H1 (cell line): ENCODE measurements around the gene EXTL1. TPM values are rescaled to one million over a fixed set of nuclear protein-coding genes. Genes with fewer than 3 reads are reported as not detected.

Source experiments
- CTCF ChIA-PET: fragments of 300-600 bp; sonication (Branson Sonifier 250); formaldehyde crosslinking; loops from one replicate; lab custom pipeline; 2021; ENCODE audit not compliant: partially characterized antibody; lab: Charles Lee
- POLR2A ChIA-PET: fragments of 300-600 bp; sonication (Branson Sonifier 250); formaldehyde crosslinking; loops from one replicate; lab custom pipeline; 2021; ENCODE audit warnings: inconsistent platforms; ENCODE audit not compliant: partially characterized antibody; lab: Charles Lee
- DNase-seq, 2 experiments: peaks; one replicate each; pipeline versions ENCODE4 v3.0.0 to v3.0.0-alpha.2; 2010 to 2022; ENCODE audit warnings: low spot score in 2 of 2, low read depth in 1 of 2, mixed read lengths in 1 of 2
- FAIRE-seq: peaks from 2 replicates; lab custom pipeline; 2011; peaks lifted over from hg19 to GRCh38; lab: Jason Lieb, UNC
- H2AFZ ChIP-seq: 2 replicates; pipeline ENCODE4 v1.8.1; 2012; ENCODE audit warnings: low read length, inconsistent platforms
- H2AK5ac ChIP-seq: 2 replicates; pipeline ENCODE4 v1.6.1; 2013; ENCODE audit warnings: low read depth, low read length
- H2BK120ac ChIP-seq: replicated peaks from 2 replicates; pipeline ENCODE3; 2013; ENCODE audit warnings: low read depth, low read length, inconsistent platforms
- H2BK12ac ChIP-seq: 2 replicates; pipeline ENCODE4 v1.6.1; 2013; ENCODE audit warnings: low read depth, low read length
- H2BK15ac ChIP-seq: 2 replicates; pipeline ENCODE4 v1.6.1; 2013; ENCODE audit warnings: low read length
- H2BK20ac ChIP-seq: 2 replicates; pipeline ENCODE4 v1.6.1; 2013; ENCODE audit warnings: low read length
- H2BK5ac ChIP-seq: 2 replicates; pipeline ENCODE4 v1.6.1; 2013; ENCODE audit warnings: low read depth, low read length
- H3K14ac ChIP-seq: 2 replicates; pipeline ENCODE4 v1.6.1; 2013; ENCODE audit warnings: inconsistent platforms; ENCODE audit not compliant: insufficient read length
- H3K18ac ChIP-seq: 2 replicates; pipeline ENCODE4 v1.6.1; 2013; ENCODE audit warnings: low read length; ENCODE audit errors: extremely low read depth
- H3K23ac ChIP-seq: 2 replicates; pipeline ENCODE4 v1.6.1; 2013; ENCODE audit warnings: inconsistent platforms; ENCODE audit not compliant: insufficient read length
- H3K23me2 ChIP-seq: 2 replicates; pipeline ENCODE4 v1.6.1; 2013; ENCODE audit warnings: low read depth, low read length
- H3K27ac ChIP-seq: 2 replicates; pipeline ENCODE4 v1.6.1; 2011; ENCODE audit warnings: low read depth, low read length, inconsistent platforms
- H3K27me3 ChIP-seq, 4 experiments: replicated peaks in 1 of 4; 1 replicate in 1 of 4; 2 replicates in 3 of 4; pipeline versions ENCODE4 v1.6.1 to v1.8.1; 2011 to 2013; ENCODE audit warnings: low read length in 3 of 4, mild to moderate bottlenecking in 3 of 4, inconsistent platforms in 2 of 4, mixed read lengths in 2 of 4, moderate library complexity in 1 of 4; ENCODE audit not compliant: control insufficient read depth in 3 of 4, insufficient read depth in 3 of 4; ENCODE audit errors: extremely low read depth in 1 of 4
- H3K36me3 ChIP-seq, 4 experiments: 2 replicates each; pipeline versions ENCODE4 v1.6.1 to v1.8.1; 2011 to 2013; ENCODE audit warnings: mild to moderate bottlenecking in 4 of 4, low read length in 3 of 4, moderate library complexity in 2 of 4, control low read depth in 1 of 4, inconsistent platforms in 1 of 4; ENCODE audit not compliant: insufficient read depth in 4 of 4, control insufficient read depth in 2 of 4
- H3K4ac ChIP-seq: replicated peaks from 2 replicates; pipeline ENCODE3; 2013; ENCODE audit warnings: low read length, low read depth, mixed read lengths, inconsistent platforms; ENCODE audit not compliant: insufficient read length
- H3K4me1 ChIP-seq, 4 experiments: replicated peaks in 1 of 4; 1 replicate in 1 of 4; 2 replicates in 3 of 4; pipeline versions ENCODE4 v1.6.1 to v1.8.1; 2011 to 2013; ENCODE audit warnings: low read length in 3 of 4, inconsistent platforms in 2 of 4, mixed read lengths in 1 of 4; ENCODE audit not compliant: insufficient read depth in 4 of 4, control insufficient read depth in 3 of 4
- H3K4me2 ChIP-seq, 2 experiments: 2 replicates each; pipeline versions ENCODE4 v1.6.1 to v1.8.1; 2011 to 2013; ENCODE audit warnings: low read depth in 2 of 2, low read length in 2 of 2, control low read depth in 1 of 2, inconsistent platforms in 1 of 2, mild to moderate bottlenecking in 1 of 2; ENCODE audit not compliant: insufficient read depth in 1 of 2
- H3K4me3 ChIP-seq, 4 experiments: fragments of 200-600, 300-600 bp in 1 of 4; sonication (generic), shearing (Covaris generic), sonication (Bioruptor Twin) in 1 of 4; 2 replicates each; pipeline versions ENCODE4 v1.5.1 to v1.8.1; 2011 to 2016; ENCODE audit warnings: low read length in 4 of 4, low read depth in 3 of 4, control low read depth in 2 of 4, inconsistent platforms in 2 of 4, mild to moderate bottlenecking in 2 of 4, mixed read lengths in 1 of 4, moderate library complexity in 1 of 4; ENCODE audit not compliant: insufficient read depth in 2 of 4; ENCODE audit errors: extremely low read depth in 1 of 4
- H3K56ac ChIP-seq: replicated peaks from 2 replicates; pipeline ENCODE3; 2013; ENCODE audit warnings: low read depth, mild to moderate bottlenecking, mixed read lengths, low read length, inconsistent platforms; ENCODE audit not compliant: insufficient read length
- H3K79me1 ChIP-seq: 2 replicates; pipeline ENCODE4 v1.6.1; 2013; ENCODE audit warnings: low read depth, low read length, control low read depth
- H3K79me2 ChIP-seq, 2 experiments: 2 replicates each; pipeline versions ENCODE4 v1.6.1 to v1.8.1; 2012 to 2013; ENCODE audit warnings: low read length in 2 of 2, mild to moderate bottlenecking in 2 of 2, inconsistent platforms in 1 of 2; ENCODE audit not compliant: insufficient read depth in 2 of 2, control insufficient read depth in 1 of 2
- H3K9ac ChIP-seq, 4 experiments: replicated peaks in 1 of 4; 1 replicate in 1 of 4; 2 replicates in 3 of 4; pipeline versions ENCODE4 v1.6.1 to v1.8.1; 2011 to 2013; ENCODE audit warnings: low read depth in 3 of 4, low read length in 3 of 4, control low read depth in 2 of 4, mild to moderate bottlenecking in 2 of 4, moderate library complexity in 2 of 4, inconsistent platforms in 1 of 4; ENCODE audit errors: extremely low read depth in 1 of 4
- H3K9me3 ChIP-seq, 2 experiments: 2 replicates each; pipeline versions ENCODE4 v1.6.1 to v1.8.1; 2012 to 2013; ENCODE audit warnings: mild to moderate bottlenecking in 2 of 2, moderate library complexity in 2 of 2, control low read depth in 1 of 2, inconsistent platforms in 1 of 2, low read depth in 1 of 2, low read length in 1 of 2, mixed read lengths in 1 of 2; ENCODE audit not compliant: insufficient read depth in 2 of 2
- H4K20me1 ChIP-seq, 2 experiments: replicated peaks in 1 of 2; 2 replicates each; pipeline versions ENCODE3 to v1.8.1; 2011 to 2013; ENCODE audit warnings: inconsistent platforms in 2 of 2, low read length in 2 of 2, mild to moderate bottlenecking in 1 of 2; ENCODE audit not compliant: insufficient read depth in 2 of 2, control insufficient read depth in 1 of 2
- H4K5ac ChIP-seq: 2 replicates; pipeline ENCODE4 v1.6.1; 2013; ENCODE audit warnings: low read length, low read depth, mixed read lengths, inconsistent platforms; ENCODE audit not compliant: insufficient read length
- H4K8ac ChIP-seq: 2 replicates; pipeline ENCODE4 v1.8.0; 2013; ENCODE audit warnings: mild to moderate bottlenecking, moderate library complexity, low read length, inconsistent platforms; ENCODE audit not compliant: insufficient read depth; ENCODE audit errors: extremely low read depth
- H4K91ac ChIP-seq: replicated peaks from 2 replicates; pipeline ENCODE3; 2013; ENCODE audit warnings: low read length, mixed read lengths, inconsistent platforms; ENCODE audit not compliant: insufficient read length
- CEBPB ChIP-seq: IDR thresholded peaks from 2 replicates; pipeline ENCODE4 v1.6.1; 2012; ENCODE audit warnings: low read depth, low read length
- WGBS, 2 experiments: shearing (Covaris generic) in 1 of 2; methylation state at CpG; one replicate each; pipeline versions ENCODE4 v1.1.6 to v1.1.7; 2013 to 2015; ENCODE audit warnings: low lambda C conversion rate in 2 of 2, mixed read lengths in 2 of 2, inconsistent platforms in 1 of 2, low coverage in 1 of 2, missing lambda C conversion rate in 1 of 2; ENCODE audit not compliant: insufficient replicate concordance in 2 of 2, insufficient coverage in 1 of 2, insufficient read length in 1 of 2; ENCODE audit errors: extremely low coverage in 1 of 2, missing lambda C conversion rate in 1 of 2; 5-methylcytosine and 5-hydroxymethylcytosine counted together
- polyA plus RNA-seq, 7 experiments: library from polyadenylated mRNA; depleted of rRNA in 3 of 7; stranded (reverse) in 5 of 7; unstranded in 2 of 7; fragments of >200 nt in 5 of 7; fragments of 200-250 nt in 2 of 7; gene quantifications; 1 replicate in 5 of 7; 2 replicates in 1 of 7; 4 replicates in 1 of 7; pipeline versions ENCODE4 v1.2.1 to v1.2.3, GENCODE V29; 2011 to 2013; ENCODE audit warnings: missing spikeins in 2 of 7, mixed read lengths in 2 of 7
- total RNA-seq: library from RNA; stranded (reverse); fragmentation: NEBNext Ultra II Directional; extraction: Animal tissue kit (Norgen Biotek cat#: 25700); gene quantifications from 2 replicates; pipeline ENCODE4 v1.2.1, GENCODE V29; 2021
- TF ChIP-seq, protein P1 (sequence below), 3 experiments: IDR thresholded peaks; 1 replicate in 2 of 3; 2 replicates in 1 of 3; pipeline versions ENCODE4 v1.5.1 to v1.6.1; 2011; ENCODE audit warnings: low read length in 3 of 3, mild to moderate bottlenecking in 3 of 3, inconsistent platforms in 2 of 3, low read depth in 1 of 3, moderate library complexity in 1 of 3; ENCODE audit not compliant: insufficient read depth in 1 of 3; ENCODE audit errors: control extremely low read depth in 1 of 3

EXTL1 gene
- total and polyA plus RNA-seq, 2 of the 8 experiments (the other 6 are each of a cell fraction or from before 2014, with no cell fraction given): 0.89 to 1.2 TPM

DNA sequence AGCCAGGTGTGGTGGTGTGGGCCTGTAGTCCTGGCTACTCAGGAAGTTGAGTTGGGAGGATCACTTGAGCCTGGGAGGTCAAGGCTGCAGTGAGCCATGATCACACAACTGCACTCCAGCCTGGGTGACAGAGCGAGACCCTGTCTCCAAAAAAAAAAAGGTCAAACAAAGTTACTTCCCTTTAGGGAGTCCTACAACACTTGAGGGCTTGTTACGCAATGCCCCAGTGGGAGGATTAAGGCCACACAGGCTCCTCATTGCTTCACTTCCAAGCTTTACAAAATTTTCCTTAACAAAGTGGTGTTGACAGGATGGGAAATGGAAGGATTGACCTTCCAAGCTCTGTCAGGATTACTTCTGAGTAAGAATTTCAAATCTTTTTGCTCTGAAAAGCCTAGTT, 6.2 kb upstream of the EXTL1 start:
- Histone ChIP-seq H3K9ac (no peak overlapping the region), H3K14ac (no peak overlapping the region), H3K4me2 (no peak overlapping the region), H4K5ac (no peak overlapping the region), H2BK12ac (no peak overlapping the region), H2AFZ (no peak overlapping the region), H3K4ac (no peak overlapping the region), H4K20me1 (no peaks in the 10 kb centered on the region), H3K23ac (no peak overlapping the region), H2BK15ac (no peak overlapping the region), H3K27me3 (no peaks in the 10 kb centered on the region), H3K4me1 (peaks cover 0 to 8% (median 4%) of the 10 kb centered on the region in 4 experiments; a peak in 6 of 7 replicates), H3K18ac (no peak overlapping the region), H3K36me3 (no peaks in the 10 kb centered on the region), H2BK120ac (no peak overlapping the region), H3K79me2 (no peaks in the 10 kb centered on the region), H2BK20ac (no peak overlapping the region), H3K9me3 (no peaks in the 10 kb centered on the region), H3K27ac (no peak overlapping the region), H4K91ac (no peak overlapping the region), H3K79me1 (no peaks in the 10 kb centered on the region), H4K8ac (no peak overlapping the region), H3K23me2 (no peaks in the 10 kb centered on the region), H3K56ac (no peak overlapping the region), H3K4me3 (no peak overlapping the region), H2BK5ac (no peak overlapping the region), H2AK5ac (no peak overlapping the region)
- ChIA-PET POLR2A (interaction anchor here (1.2 kb wide), 1 partner anchor 9 kb away, joined by 3 read pairs; no protein-coding TSS in a partner anchor), CTCF (interaction anchor here (0.6 to 2.5 kb wide), 3 partner anchors 15 to 495 kb away, joined by 3 to 10 read pairs (median 3); no protein-coding TSS in a partner anchor)
- DNase-seq (no peak), FAIRE-seq (no peak)
- peak; percentile 93 for TF ChIP-seq CEBPB
- TF ChIP-seq, protein P1, sequence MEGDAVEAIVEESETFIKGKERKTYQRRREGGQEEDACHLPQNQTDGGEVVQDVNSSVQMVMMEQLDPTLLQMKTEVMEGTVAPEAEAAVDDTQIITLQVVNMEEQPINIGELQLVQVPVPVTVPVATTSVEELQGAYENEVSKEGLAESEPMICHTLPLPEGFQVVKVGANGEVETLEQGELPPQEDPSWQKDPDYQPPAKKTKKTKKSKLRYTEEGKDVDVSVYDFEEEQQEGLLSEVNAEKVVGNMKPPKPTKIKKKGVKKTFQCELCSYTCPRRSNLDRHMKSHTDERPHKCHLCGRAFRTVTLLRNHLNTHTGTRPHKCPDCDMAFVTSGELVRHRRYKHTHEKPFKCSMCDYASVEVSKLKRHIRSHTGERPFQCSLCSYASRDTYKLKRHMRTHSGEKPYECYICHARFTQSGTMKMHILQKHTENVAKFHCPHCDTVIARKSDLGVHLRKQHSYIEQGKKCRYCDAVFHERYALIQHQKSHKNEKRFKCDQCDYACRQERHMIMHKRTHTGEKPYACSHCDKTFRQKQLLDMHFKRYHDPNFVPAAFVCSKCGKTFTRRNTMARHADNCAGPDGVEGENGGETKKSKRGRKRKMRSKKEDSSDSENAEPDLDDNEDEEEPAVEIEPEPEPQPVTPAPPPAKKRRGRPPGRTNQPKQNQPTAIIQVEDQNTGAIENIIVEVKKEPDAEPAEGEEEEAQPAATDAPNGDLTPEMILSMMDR (IDR thresholded peaks at IDR 0.05; ENCODE audit: control extremely low read depth in 1 of 3, insufficient read depth in 1 of 3, low read depth in 1 of 3, low read length in 3 of 3): no peak
- WGBS, 2 experiments: 86% methylated on average over 2 of the region's 2 CpGs; no CpG with 5 or more reads in 1 of the 2 experiments
